ENCODE measurements around the gene GLB1L2. TPM values are rescaled to one million over a fixed set of nuclear protein-coding genes. Genes with fewer than 3 reads are reported as not detected.

GLB1L2 gene
- total RNA-seq, 2 donors from 2014 or later: 2.8 to 4.0 TPM

DNA sequence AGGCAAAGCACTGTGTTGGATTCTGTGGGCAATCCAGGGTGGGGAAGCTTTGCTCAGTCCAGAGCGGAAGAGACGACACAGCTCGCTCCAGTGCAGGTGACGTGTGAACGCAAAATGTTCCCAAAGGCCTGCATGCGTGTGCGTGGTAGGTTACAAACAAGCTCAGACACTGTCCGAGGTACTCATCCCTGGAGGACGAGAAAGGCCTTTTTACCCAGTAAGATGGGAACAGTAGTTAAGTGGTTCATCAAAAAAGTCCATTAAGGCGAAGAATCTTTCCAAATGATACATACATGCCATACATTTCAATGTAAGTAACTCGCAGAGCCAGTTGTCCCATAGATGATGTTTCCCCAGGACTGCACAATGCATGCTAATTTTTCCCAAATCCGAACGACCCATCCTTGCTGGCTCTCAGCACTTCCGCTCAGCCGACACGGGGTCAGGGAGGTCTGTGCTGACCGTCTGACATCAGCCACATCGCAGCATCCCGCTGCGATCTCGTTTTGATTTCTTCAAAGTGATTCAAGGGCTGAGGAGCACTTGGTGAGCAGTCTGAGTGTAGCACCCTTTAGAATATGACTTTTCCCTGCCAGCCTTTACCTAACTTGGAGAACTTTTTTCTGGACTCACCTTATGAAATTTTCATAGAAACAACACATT is 61.3 kb downstream of the GLB1L2 start:
- DNase-seq (ENCODE audit: low spot score): no peak
- intact Hi-C loops (cut with DNase I): no loop called here

DNA sequence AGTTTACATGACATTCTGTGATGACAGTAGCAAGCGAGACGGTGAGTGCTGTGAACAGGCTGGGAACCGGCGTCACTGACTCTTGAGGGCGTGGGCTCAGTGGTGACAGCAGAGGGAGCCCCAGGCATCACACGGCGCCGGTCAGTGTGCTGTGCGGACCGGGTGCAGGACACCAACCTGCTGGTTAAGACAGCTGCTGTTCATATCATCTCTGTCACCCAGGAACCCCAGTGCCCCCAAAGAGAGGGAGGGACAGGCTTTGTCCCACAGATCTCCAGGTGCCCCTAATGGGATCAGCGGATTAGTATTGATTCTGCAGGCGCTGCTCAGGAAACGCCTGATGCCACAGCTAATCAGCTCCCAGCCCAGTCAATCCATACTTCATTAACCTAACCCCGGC is 61.9 kb downstream of the GLB1L2 start:
- no peak for DNase-seq (ENCODE audit: low spot score)
- intact Hi-C loops (cut with DNase I): no loop called here

DNA sequence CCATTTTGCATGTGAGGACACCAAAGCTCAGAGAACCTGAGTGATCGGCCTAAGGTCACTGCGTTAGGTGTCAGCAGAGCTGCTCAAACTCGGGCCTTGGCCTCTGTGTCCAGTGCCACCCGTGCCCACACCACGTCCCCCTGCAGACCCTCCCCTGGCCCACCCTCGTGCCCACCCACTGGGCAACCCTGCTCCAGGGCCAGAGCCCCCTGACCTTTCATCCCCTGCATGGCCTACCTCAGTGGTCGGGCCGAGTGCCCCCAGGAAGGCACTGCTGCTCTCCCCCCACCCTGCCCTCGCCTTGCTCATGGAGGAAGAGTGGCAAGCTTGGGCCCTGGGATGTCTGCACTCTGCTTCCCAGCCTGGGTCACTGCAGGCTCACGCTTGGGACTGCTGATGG is 62.5 kb downstream of the GLB1L2 start:
- intact Hi-C loops (cut with DNase I): no loop called here

GRCh38 chr11:134395002-134395401 is 63.2 kb downstream of the GLB1L2 start:
- intact Hi-C loops (cut with DNase I): no loop called here
- no peak for DNase-seq (ENCODE audit: low spot score)

More for the DNA sequence above, 62.5 kb downstream of the GLB1L2 start:
- no peak for DNase-seq (ENCODE audit: low spot score)

DNA sequence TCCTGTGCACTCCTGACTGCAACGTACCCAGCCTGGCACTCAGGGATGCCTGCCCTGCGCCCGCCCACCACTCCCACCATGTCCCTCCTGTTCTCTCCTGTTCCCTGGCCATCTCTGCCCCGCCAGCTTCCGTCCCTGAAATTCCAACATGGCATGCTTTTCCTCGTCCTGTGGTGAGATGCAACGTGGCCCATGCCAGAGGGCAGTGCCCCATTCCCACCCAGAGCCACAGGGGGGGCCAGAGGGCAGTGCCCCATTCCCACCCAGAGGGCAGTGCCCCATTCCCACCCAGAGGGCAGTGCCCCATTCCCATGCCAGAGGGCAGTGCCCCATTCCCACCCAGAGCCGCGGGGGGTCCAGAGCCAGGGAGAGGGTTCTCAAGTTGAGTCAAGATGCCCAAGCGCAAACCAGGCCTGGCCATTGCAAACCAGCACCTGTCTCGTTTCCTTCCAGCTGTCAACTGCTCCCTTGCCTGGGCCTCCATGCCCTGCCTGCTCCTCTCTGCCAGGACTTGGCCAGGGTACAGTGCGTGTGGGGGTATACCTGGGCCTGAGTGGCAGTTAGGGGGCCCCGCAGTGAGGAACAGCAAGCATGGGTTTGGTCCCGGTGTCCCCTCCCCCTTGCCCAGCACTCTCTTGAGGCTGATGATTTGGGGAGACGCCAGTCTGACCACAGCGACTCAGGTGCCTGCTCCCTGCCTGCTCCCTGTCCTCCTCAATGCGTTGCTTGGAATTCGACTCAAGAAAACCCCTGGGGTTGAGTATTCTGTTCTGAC is 65.7 kb downstream of the GLB1L2 start:
- no peak for DNase-seq (ENCODE audit: low spot score)
- intact Hi-C loops (cut with DNase I): no loop called here

DNA sequence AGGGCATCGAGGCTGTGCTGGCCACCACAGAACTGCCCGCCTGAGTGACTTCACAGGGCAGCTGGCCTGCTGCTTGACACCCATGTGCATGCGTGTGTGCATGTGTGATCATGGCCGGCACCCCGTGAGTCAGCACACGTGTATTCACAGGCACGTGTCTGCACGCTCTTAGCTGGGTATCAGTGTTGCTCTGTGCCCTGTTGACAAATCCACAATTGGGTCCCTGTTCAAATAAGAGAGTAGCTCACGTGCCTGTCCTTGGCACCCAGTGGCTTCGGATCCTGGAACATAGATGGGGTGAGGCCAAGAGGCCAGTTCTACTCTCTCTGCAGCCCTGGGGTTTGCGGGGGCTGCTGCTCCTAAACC is 66.3 kb downstream of the GLB1L2 start:
- DNase-seq (ENCODE audit: low spot score): no peak
- intact Hi-C loops (cut with DNase I): no loop called here

GRCh38 chr11:134398644-134399292 is 67.0 kb downstream of the GLB1L2 start:
- DNase-seq (ENCODE audit: low spot score): no peak
- intact Hi-C loops (cut with DNase I): no loop called here

GRCh38 chr11:134399293-134399654 is 67.5 kb downstream of the GLB1L2 start:
- DNase-seq (ENCODE audit: low spot score): no peak
- intact Hi-C loops (cut with DNase I): no loop called here

DNA sequence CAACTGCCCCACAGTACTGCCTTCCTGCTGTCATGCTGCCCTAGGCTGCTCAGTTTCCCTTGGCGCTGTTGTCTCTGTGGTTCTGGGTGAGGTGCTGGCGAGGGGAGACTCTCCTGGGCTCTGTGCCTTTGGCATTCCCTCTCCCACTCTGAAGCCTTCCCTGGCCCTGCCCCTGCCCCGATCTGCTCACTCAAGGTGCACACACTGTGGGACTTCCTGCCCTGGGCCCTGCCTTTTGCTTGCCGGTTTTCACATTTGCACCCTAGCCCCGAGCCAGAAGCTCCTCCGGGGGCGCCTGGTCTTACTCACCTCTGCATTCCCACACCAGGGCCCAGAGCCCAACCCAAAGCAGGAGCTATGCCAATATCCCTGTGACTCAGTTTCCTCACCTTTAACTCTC is 68.2 kb downstream of the GLB1L2 start:
- intact Hi-C loops (cut with DNase I): no loop called here
- DNase-seq (ENCODE audit: low spot score): no peak

GRCh38 chr11:134401825-134402809 is 70.3 kb downstream of the GLB1L2 start:
- intact Hi-C loops (cut with DNase I): no loop called here
- DNase-seq (ENCODE audit: low spot score): no peak

DNA sequence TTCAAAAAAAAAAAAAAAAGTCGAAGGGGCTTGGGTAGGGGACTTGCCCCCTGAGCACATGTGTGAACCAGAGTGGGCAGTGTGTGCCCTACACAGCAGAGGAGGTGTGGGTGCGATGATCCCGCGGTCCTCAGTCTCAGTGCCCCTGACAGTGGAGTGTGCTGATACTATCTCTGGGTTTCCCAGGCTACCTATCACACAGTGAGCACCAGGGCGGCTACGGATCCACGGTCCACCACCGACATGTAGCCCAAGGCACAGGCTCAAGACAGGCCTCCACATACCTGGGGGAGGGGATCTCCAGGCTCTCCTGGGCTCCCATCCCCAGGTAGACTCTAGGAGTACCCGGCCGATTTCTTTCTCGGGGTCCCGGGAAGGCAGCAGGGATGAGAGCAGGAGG is 71.1 kb downstream of the GLB1L2 start:
- intact Hi-C loops (cut with DNase I): no loop called here
- DNase-seq (ENCODE audit: low spot score): no peak

DNA sequence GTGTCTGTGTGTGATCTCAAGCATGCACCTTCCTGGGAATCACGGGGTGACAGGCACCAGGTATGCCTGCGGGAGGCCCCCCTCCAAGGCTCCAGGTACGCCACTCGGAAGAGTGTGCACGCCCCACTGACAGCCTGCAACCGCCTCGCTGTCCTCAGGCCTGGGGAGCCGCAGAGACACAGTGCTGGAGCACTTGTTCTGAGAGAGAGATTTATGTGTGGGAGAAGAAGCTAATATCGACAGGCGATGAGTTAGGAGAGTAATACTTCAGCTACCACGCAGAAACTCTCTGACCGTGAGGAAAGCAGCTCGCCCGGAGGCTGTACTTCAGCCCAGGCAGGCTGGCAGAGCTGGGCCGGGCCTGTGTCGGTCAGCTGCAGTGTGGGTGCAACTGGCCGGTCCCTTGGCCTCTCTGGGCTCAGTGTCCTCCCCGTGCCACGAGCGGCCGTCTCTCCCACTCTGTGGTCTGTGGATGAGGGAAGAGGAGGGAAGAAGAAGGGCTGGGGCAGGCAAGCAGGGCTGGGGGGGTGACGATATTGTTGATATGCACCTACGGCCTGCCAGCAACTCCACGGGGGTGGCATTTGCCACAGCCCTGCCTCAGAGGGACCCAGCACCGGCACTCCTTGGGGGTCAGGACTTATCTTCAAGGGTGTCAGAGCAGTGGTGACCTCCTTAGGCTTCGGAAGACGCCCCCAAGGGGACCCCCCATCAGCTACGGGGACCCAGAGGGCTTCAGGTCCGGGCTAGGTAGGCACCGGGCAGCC is 73.0 kb downstream of the GLB1L2 start:
- peak; percentile 64 for DNase-seq (ENCODE audit: low spot score)
- intact Hi-C loops (cut with DNase I): no loop called here

GRCh38 chr11:134405436-134405835 is 73.6 kb downstream of the GLB1L2 start:
- DNase-seq (ENCODE audit: low spot score): peak; percentile 59
- intact Hi-C loops (cut with DNase I): no loop called here

- intact Hi-C loops (cut with DNase I): no loop called here
- peak; percentile 54 for DNase-seq (ENCODE audit: low spot score)
Observed at GRCh38 chr11:134405841-134406240, 74.1 kb downstream of the GLB1L2 start.

- intact Hi-C loops (cut with DNase I): no loop called here
- peak; percentile 36 for DNase-seq (ENCODE audit: low spot score)
Observed at GRCh38 chr11:134406264-134407185, 74.7 kb downstream of the GLB1L2 start.

GRCh38 chr11:134407321-134407828 is 75.6 kb downstream of the GLB1L2 start:
- intact Hi-C loops (cut with DNase I): no loop called here
- DNase-seq (ENCODE audit: low spot score): peak; percentile 49

- intact Hi-C loops (cut with DNase I): no loop called here
- no peak for DNase-seq (ENCODE audit: low spot score)
Observed at GRCh38 chr11:134407923-134408322, 76.1 kb downstream of the GLB1L2 start.

Data from posterior vena cava (tissue), 2 donors.